A673 (cell line): ENCODE measurements around the gene ABCF3.

Experiments used
- EZH2 ChIP-seq: fragments of 200-600 bp; sonication (generic); IDR thresholded peaks from 2 replicates; pipeline ENCODE4 v1.6.1; 2017; ENCODE audit warnings: borderline replicate concordance, low read depth, mild to moderate bottlenecking, mixed read lengths, antibody characterized with exemption, low read length; ENCODE audit not compliant: poor library complexity, severe bottlenecking
- TF ChIP-seq, protein P1 (sequence below): fragments of 300-800, 200-600 bp; sonication (generic); conservative IDR thresholded peaks from 2 replicates; pipeline ENCODE4 v1.5.1; 2017; ENCODE audit warnings: low read depth, mild to moderate bottlenecking, antibody characterized with exemption, low read length, moderate library complexity, mixed read lengths

DNA sequence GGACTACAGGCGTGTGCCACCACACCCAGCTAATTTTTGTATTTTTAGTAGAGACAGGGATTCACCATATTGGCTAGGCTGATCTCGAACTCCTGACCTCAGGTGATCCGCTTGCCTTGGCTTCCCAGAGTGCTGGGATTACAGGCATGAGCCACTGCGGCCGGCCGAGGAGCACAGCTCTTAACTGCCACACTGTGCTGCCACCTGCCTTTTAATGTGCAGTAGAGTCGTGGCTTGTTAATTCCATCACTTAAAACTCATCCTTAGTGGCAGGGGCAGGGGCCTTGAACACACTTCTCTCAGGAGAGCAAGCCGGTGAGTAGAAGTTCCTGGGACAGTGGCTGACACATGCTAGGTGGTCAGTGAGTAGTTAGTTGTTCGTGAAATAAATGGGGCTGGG is 12.5 kb downstream of the ABCF3 start:
- TF ChIP-seq, protein P1, sequence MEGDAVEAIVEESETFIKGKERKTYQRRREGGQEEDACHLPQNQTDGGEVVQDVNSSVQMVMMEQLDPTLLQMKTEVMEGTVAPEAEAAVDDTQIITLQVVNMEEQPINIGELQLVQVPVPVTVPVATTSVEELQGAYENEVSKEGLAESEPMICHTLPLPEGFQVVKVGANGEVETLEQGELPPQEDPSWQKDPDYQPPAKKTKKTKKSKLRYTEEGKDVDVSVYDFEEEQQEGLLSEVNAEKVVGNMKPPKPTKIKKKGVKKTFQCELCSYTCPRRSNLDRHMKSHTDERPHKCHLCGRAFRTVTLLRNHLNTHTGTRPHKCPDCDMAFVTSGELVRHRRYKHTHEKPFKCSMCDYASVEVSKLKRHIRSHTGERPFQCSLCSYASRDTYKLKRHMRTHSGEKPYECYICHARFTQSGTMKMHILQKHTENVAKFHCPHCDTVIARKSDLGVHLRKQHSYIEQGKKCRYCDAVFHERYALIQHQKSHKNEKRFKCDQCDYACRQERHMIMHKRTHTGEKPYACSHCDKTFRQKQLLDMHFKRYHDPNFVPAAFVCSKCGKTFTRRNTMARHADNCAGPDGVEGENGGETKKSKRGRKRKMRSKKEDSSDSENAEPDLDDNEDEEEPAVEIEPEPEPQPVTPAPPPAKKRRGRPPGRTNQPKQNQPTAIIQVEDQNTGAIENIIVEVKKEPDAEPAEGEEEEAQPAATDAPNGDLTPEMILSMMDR = no peak
- TF ChIP-seq EZH2 = no peak
